Lung (tissue), 12 donors: Measurements from ENCODE around the gene FHAD1. TPM values are rescaled to one million over a fixed set of nuclear protein-coding genes. Genes with fewer than 3 reads are reported as not detected.

Experiments used
- ATAC-seq: fragments of 200-7000 bp; cut with Tn5 transposase; one replicate; pipeline ENCODE4 v1.9.1; 2020; ENCODE audit warnings: moderate number of reproducible peaks; ENCODE audit not compliant: insufficient read depth, low FRiP score
- DNase-seq, 3 donors: peaks; one replicate each; pipeline ENCODE4 v3.0.0-alpha.2; 2013 to 2017
- H3K27ac ChIP-seq, 2 donors: one replicate each; pipeline ENCODE4 v1.5.1; 2013; ENCODE audit warnings: mild to moderate bottlenecking in 2 of 2, moderate library complexity in 2 of 2, control low read depth in 1 of 2, inconsistent platforms in 1 of 2, low read depth in 1 of 2, low read length in 1 of 2
- H3K27me3 ChIP-seq, 3 donors: one replicate each; pipeline ENCODE4 v1.5.1; 2013; ENCODE audit warnings: low read length in 2 of 3; ENCODE audit not compliant: control insufficient read depth in 3 of 3, insufficient read depth in 3 of 3
- H3K36me3 ChIP-seq, 4 donors: one replicate each; pipeline ENCODE4 v1.5.1; 2013; ENCODE audit warnings: low read length in 4 of 4, mild to moderate bottlenecking in 1 of 4, moderate library complexity in 1 of 4; ENCODE audit not compliant: control insufficient read depth in 4 of 4, insufficient read depth in 4 of 4
- H3K4me1 ChIP-seq, 5 donors: one replicate each; pipeline ENCODE4 v1.5.1; 2013; ENCODE audit warnings: low read length in 5 of 5, mild to moderate bottlenecking in 2 of 5, moderate library complexity in 1 of 5; ENCODE audit not compliant: control insufficient read depth in 5 of 5, insufficient read depth in 5 of 5
- H3K4me3 ChIP-seq: one replicate; pipeline ENCODE4 v1.5.1; 2013; ENCODE audit warnings: mild to moderate bottlenecking, control low read depth, moderate library complexity
- H3K9ac ChIP-seq, 2 donors: one replicate each; pipeline ENCODE4 v1.5.1; 2013; ENCODE audit warnings: low read length in 2 of 2, control low read depth in 1 of 2; ENCODE audit not compliant: insufficient read depth in 1 of 2
- H3K9me3 ChIP-seq, 4 donors: one replicate each; pipeline ENCODE4 v1.5.1; 2013; ENCODE audit warnings: low read length in 3 of 4, mild to moderate bottlenecking in 1 of 4, moderate library complexity in 1 of 4; ENCODE audit not compliant: control insufficient read depth in 4 of 4, insufficient read depth in 3 of 4
- WGBS, 2 donors: extraction: QIAGEN DNeasy Blood & Tissue Kit; methylation state at CpG; one replicate each; pipeline ENCODE4 v1.1.7; 2013; 5-methylcytosine and 5-hydroxymethylcytosine counted together
- polyA plus RNA-seq, 2 donors: library from polyadenylated mRNA; stranded (reverse); fragments of 200-250 nt; gene quantifications; one replicate each; pipeline ENCODE4 v1.2.1, GENCODE V29; 2013
- total RNA-seq, 2 donors: library from RNA; depleted of rRNA in 1 of 2; stranded (reverse); fragments of >200 nt in 1 of 2; gene quantifications; one replicate each; pipeline ENCODE4 v1.2.1, GENCODE V29; 2014 to 2021
- TF ChIP-seq, protein P1 (sequence below): IDR thresholded peaks from 2 replicates; pipeline ENCODE4 v1.5.1; 2012; ENCODE audit warnings: mild to moderate bottlenecking; ENCODE audit errors: control extremely low read depth, extremely low read depth
- donor health status: control.
- donor health status: control.
- donor health status: Bipolar disorder and iron deficiency.
- donor health status: healthy.
- donor health status: DM: yes; HTN: yes; CAD: no.

The FHAD1 gene
- total and polyA plus RNA-seq, 4 donors = 4.4 to 25.9 (median 9.2) TPM

DNA sequence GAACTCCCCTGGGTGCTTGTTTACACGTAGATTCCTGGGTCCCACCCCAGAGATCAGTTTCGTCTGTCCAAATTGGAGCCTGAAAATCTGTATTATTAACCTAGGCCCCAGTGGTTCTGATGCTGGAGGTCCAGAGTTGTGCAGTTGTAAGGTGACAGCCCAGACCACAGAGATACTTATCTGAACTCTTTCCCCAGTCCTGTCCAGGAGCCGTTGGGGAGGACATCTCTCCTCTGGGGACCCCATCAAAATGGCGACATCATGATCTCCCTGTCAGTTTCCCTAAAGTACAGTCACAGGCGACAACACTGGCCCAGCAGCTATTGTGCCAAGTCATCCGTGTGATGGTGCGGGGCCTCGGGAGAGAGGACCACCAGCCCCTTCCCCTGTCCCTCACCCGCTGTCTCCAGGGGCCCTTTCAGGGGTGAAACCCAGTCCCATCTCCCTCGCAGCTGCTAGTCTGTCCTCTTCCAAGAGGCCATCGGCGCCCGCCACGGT lies 161.9 kb downstream of the FHAD1 start:
- Histone ChIP-seq H3K9me3 (no peaks in the 10 kb centered on the region), H3K4me3 (no peak overlapping the region), H3K27ac (no peak overlapping the region), H3K4me1 (peaks cover 0 to 24% (median 6%) of the 10 kb centered on the region in 5 donors), H3K9ac (peak overlapping the region; percentile 31 to 79), H3K36me3 (no peaks in the 10 kb centered on the region), H3K27me3 (peaks cover 0 to 4% (median 0%) of the 10 kb centered on the region in 3 donors)
- 31 to 33% methylated on average over 14 of the region's 14 CpGs for WGBS, 2 donors
- DNase-seq (no peak), ATAC-seq (no peak)
- TF ChIP-seq, protein P1, sequence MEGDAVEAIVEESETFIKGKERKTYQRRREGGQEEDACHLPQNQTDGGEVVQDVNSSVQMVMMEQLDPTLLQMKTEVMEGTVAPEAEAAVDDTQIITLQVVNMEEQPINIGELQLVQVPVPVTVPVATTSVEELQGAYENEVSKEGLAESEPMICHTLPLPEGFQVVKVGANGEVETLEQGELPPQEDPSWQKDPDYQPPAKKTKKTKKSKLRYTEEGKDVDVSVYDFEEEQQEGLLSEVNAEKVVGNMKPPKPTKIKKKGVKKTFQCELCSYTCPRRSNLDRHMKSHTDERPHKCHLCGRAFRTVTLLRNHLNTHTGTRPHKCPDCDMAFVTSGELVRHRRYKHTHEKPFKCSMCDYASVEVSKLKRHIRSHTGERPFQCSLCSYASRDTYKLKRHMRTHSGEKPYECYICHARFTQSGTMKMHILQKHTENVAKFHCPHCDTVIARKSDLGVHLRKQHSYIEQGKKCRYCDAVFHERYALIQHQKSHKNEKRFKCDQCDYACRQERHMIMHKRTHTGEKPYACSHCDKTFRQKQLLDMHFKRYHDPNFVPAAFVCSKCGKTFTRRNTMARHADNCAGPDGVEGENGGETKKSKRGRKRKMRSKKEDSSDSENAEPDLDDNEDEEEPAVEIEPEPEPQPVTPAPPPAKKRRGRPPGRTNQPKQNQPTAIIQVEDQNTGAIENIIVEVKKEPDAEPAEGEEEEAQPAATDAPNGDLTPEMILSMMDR = no peak

DNA sequence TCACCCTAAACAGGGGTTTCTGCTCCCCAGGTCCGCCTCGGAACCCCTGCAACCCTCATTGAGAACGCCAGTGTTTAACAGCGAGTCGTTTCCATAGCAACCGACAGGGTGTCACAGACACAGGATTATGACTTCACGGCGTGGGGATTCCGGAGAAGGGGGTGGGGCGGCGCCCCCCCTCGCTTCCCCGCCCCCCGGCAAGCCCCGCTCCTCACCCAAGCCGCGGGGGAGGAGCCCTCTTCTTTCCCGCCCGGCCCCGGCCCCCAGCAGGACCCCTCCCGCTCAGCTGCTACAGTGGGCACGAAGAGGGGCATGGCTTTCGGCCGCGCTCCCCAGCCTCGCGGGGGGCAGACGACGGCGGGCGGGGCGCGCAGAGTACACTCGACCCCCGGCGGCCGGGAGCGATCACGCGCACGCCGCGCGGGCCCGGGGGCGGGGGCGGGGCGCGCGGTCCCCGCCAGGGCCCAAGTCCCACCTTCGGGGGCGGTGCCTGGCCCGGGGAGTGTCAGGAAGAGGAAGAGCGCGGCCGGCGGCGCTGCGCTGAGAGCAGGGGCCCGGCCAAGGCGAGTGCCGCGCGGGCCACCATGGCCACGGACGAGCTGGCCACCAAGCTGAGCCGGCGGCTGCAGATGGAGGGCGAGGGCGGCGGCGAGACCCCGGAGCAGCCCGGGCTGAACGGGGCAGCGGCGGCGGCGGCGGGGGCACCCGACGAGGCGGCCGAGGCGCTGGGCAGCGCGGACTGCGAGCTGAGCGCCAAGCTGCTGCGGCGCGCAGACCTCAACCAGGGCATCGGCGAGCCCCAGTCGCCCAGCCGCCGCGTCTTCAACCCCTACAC lies 162.6 kb downstream of the FHAD1 start, which contains the start of gene EFHD2:
EFHD2 (plus strand) TSS at position 501 of the 835 bp plus-strand sequence; CDS start at position 585, 84 bp downstream.
- ATAC-seq (peak; percentile 76), DNase-seq (peak; percentile 90 to 93 (median 91))
- peak within 1 kb of the TSS; percentile 31 to 79 for H3K9ac ChIP-seq
- no peaks in the 10 kb centered on the region for H3K9me3 ChIP-seq
- H3K27ac ChIP-seq = peak within 1 kb of the TSS; percentile 65 to 76
- TF ChIP-seq, protein P1 = no peak
- WGBS, 2 donors = 0 to 1% methylated on average over 44 to 99 of the region's 99 CpGs
- H3K27me3 ChIP-seq = peaks cover 0 to 4% (median 0%) of the 10 kb centered on the region in 3 donors
- no peaks in the 10 kb centered on the region for H3K36me3 ChIP-seq
- H3K4me3 ChIP-seq = peak within 1 kb of the TSS; percentile 79
- H3K4me1 ChIP-seq = peaks cover 0 to 24% (median 6%) of the 10 kb centered on the region in 5 donors

DNA sequence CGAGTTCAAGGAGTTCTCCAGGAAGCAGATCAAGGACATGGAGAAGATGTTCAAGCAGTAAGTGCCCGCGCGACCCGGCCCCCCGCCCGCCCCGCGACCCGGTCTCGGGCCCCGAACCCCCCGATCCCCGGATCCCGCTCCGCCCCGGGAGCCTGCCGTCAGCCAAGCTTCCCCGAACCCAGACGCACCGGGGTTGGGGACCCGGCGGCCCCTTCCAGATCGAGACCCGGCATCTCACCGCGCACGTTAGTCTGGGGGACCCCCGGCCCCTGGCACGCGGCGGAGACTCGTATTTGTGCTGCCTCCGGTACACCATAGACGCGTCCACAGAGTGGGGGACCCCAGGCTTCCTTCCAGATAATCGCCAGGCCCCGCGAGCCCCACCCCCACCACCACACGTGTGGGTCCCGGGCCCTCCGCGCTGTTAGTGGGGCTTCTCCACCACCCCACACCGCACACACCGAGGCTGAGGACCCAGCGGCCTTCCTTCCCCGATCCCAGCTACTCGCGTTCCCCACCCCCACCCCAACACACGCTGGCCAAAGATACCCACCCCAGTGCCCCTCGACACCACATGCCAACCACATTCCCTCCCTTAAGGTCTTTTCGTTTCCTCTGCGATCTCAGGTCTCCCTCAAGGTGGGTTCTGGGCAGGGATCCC lies 163.3 kb downstream of the FHAD1 start:
- Histone ChIP-seq H3K27ac (peak overlapping the region in 1 of 2 donors; percentile 76), H3K4me3 (peak overlapping the region; percentile 79), H3K27me3 (peaks cover 0 to 4% (median 0%) of the 10 kb centered on the region in 3 donors), H3K36me3 (no peaks in the 10 kb centered on the region), H3K9me3 (no peaks in the 10 kb centered on the region), H3K4me1 (peaks cover 0 to 24% (median 6%) of the 10 kb centered on the region in 5 donors), H3K9ac (peak overlapping the region; percentile 2 to 68)
- WGBS, 2 donors = 2% methylated on average over 51 to 53 of the region's 53 CpGs
- no peak for DNase-seq
- TF ChIP-seq, protein P1 = no peak
- ATAC-seq = no peak
